ENCODE data around the gene MTMR2. TPM values are rescaled to one million over a fixed set of nuclear protein-coding genes. Genes with fewer than 3 reads are reported as not detected.

MTMR2 gene
- polyA plus RNA-seq (2012; rRNA removed), result 8.6 and 9.4 TPM in 2 replicates
- 12.3 and 12.9 TPM in 2 replicates for polyA plus RNA-seq (2012; cell fraction: cytosol; rRNA removed)
- 5.2 and 8.8 TPM in 2 replicates for polyA plus RNA-seq (2012; cell fraction: nucleus; rRNA removed)

DNA sequence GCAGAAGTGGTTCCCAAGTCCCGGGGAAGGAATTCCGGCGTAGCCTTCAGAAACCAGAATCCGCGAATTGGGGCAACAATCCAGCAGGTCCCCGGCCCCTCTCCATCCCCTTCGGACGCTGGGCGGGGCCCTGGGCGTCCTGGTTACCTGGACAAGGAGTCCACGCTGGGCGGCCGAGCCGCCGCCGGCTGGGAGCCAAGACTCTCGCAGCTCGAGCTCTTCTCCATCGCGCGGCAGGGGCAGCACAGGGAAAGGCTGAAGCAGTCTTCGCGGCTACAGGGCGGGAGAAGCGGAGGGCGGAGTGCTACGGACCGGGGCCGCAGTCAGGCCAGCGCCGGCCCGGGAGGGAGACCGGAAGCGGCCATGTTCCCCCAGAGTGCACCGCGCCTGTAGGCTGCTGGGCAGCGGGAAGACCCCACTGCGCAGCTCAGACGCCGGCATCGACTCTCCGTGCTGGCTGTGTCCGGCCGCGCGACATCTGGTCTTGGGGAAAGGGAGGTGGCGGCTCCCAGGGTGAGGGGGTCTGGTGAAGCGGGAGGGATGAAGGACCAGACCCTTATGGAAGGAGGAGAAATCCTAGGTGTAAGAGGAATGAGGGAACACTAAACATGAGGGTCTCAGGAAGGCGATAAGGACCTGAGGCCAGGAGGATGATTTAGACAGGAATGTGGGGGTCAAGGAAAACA, at the start of gene MTMR2:
Gene MTMR2, minus strand, starts transcription at position 380 of the 686 bp plus-strand sequence. Its CDS starts 153 bp downstream, at position 227.
- Histone ChIP-seq H3K4me3 (ENCODE audit: low read depth in 2 of 2, low read length in 1 of 2) (peak within 1 kb of the TSS; percentile 94 to 97), H2AFZ (ENCODE audit: low read depth) (peak within 1 kb of the TSS; percentile 94), H3K27me3 (ENCODE audit: insufficient read depth) (no peaks in the 10 kb centered on the region), H3K9ac (peak within 1 kb of the TSS; percentile 97), H3K9me2 (no peaks in the 10 kb centered on the region), H3K27ac (ENCODE audit: low read depth in 2 of 2, low read length in 1 of 2) (peak within 1 kb of the TSS; percentile 90 to 97), H3F3A (replicated peaks; ENCODE audit: insufficient read depth) (peaks cover 4% of the 10 kb centered on the region), H3K4me1 (ENCODE audit: control insufficient read depth in 1 of 2, insufficient read depth in 2 of 2, low read depth in 1 of 2, low read length in 1 of 2) (peaks cover 0 to 11% of the 10 kb centered on the region in 2 experiments; a peak in 3 of 4 replicates), H3K79me2 (ENCODE audit: insufficient read depth) (peaks cover 69% of the 10 kb centered on the region), H3K36me3 (replicated peaks in 1 of 2; ENCODE audit: control insufficient read depth in 1 of 2, insufficient read depth in 2 of 2, low read length in 1 of 2) (peaks cover 0 to 9% of the 10 kb centered on the region in 2 experiments), H4K20me1 (ENCODE audit: insufficient read depth) (no peaks in the 10 kb centered on the region), H3K9me3 (no peaks in the 10 kb centered on the region), H3K4me2 (peak within 1 kb of the TSS; percentile 92)
- under 1% methylated on average over 26 of the region's 49 CpGs for WGBS (ENCODE audit: low lambda C conversion rate)
- CTCF ChIA-PET, result interaction anchor here (1.9 to 2.2 kb wide), 2 partner anchors 88 to 419 kb away, joined by 6 to 7 read pairs; partner anchors contain the start of gene MAML2
- POLR2A ChIA-PET, result no interaction called here
- DNase-seq, result peak; percentile 90
- TF ChIP-seq, protein P1, sequence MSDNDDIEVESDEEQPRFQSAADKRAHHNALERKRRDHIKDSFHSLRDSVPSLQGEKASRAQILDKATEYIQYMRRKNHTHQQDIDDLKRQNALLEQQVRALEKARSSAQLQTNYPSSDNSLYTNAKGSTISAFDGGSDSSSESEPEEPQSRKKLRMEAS (IDR thresholded peaks at IDR 0.05; ENCODE audit: low read depth), result peak; percentile 90
- TF ChIP-seq, protein P2, sequence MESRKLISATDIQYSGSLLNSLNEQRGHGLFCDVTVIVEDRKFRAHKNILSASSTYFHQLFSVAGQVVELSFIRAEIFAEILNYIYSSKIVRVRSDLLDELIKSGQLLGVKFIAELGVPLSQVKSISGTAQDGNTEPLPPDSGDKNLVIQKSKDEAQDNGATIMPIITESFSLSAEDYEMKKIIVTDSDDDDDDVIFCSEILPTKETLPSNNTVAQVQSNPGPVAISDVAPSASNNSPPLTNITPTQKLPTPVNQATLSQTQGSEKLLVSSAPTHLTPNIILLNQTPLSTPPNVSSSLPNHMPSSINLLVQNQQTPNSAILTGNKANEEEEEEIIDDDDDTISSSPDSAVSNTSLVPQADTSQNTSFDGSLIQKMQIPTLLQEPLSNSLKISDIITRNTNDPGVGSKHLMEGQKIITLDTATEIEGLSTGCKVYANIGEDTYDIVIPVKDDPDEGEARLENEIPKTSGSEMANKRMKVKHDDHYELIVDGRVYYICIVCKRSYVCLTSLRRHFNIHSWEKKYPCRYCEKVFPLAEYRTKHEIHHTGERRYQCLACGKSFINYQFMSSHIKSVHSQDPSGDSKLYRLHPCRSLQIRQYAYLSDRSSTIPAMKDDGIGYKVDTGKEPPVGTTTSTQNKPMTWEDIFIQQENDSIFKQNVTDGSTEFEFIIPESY (IDR thresholded peaks at IDR 0.05; ENCODE audit: borderline replicate concordance, low read depth), result no peak
- no peak; the same call in 1 of the 2 replicates for TF ChIP-seq FOSL2 (IDR thresholded peaks at IDR 0.05; ENCODE audit: borderline replicate concordance, low read depth)
- peak; percentile 84 for TF ChIP-seq GABPA (IDR thresholded peaks at IDR 0.05; ENCODE audit: low read depth)
- TF ChIP-seq MXI1 (IDR thresholded peaks at IDR 0.05; ENCODE audit: low read depth, low read length), result peak; percentile 79
- TF ChIP-seq POLR2AphosphoS5 (IDR thresholded peaks at IDR 0.05; ENCODE audit: low read depth, low read length), result peak; percentile 98
- TF ChIP-seq RAD21 (IDR thresholded peaks at IDR 0.05; ENCODE audit: low read length), result no peak
- TF ChIP-seq TCF12 (IDR thresholded peaks at IDR 0.05), result peak; percentile 16; the same call in 1 of the 2 replicates
- TF ChIP-seq, protein P3, sequence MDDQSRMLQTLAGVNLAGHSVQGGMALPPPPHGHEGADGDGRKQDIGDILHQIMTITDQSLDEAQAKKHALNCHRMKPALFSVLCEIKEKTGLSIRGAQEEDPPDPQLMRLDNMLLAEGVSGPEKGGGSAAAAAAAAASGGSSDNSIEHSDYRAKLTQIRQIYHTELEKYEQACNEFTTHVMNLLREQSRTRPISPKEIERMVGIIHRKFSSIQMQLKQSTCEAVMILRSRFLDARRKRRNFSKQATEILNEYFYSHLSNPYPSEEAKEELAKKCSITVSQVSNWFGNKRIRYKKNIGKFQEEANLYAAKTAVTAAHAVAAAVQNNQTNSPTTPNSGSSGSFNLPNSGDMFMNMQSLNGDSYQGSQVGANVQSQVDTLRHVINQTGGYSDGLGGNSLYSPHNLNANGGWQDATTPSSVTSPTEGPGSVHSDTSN (IDR thresholded peaks at IDR 0.05), result no peak
- peak; percentile 97 for TF ChIP-seq YY1 (IDR thresholded peaks at IDR 0.05; ENCODE audit: low read depth)
- TF ChIP-seq MEF2A (IDR thresholded peaks at IDR 0.05; ENCODE audit: borderline replicate concordance, low read depth), result no peak
- TF ChIP-seq CHD2 (IDR thresholded peaks at IDR 0.05; ENCODE audit: low read length, partially characterized antibody), result peak; percentile 68
- no peak for TF ChIP-seq RCOR1 (IDR thresholded peaks at IDR 0.05; ENCODE audit: low read length)
- no peak for TF ChIP-seq EZH2phosphoT487 (IDR thresholded peaks at IDR 0.05; ENCODE audit: borderline replicate concordance, low read depth)
- TF ChIP-seq EP300 (IDR thresholded peaks at IDR 0.05; ENCODE audit: borderline replicate concordance in 1 of 2, low read depth in 1 of 2, low read length in 1 of 2), result peak in 1 of 2 experiments; percentile 20; a peak in 1 of 4 replicates
- TF ChIP-seq NFIC (IDR thresholded peaks at IDR 0.05; ENCODE audit: borderline replicate concordance), result peak; percentile 30; the same call in 1 of the 2 replicates
- TF ChIP-seq, protein P4, sequence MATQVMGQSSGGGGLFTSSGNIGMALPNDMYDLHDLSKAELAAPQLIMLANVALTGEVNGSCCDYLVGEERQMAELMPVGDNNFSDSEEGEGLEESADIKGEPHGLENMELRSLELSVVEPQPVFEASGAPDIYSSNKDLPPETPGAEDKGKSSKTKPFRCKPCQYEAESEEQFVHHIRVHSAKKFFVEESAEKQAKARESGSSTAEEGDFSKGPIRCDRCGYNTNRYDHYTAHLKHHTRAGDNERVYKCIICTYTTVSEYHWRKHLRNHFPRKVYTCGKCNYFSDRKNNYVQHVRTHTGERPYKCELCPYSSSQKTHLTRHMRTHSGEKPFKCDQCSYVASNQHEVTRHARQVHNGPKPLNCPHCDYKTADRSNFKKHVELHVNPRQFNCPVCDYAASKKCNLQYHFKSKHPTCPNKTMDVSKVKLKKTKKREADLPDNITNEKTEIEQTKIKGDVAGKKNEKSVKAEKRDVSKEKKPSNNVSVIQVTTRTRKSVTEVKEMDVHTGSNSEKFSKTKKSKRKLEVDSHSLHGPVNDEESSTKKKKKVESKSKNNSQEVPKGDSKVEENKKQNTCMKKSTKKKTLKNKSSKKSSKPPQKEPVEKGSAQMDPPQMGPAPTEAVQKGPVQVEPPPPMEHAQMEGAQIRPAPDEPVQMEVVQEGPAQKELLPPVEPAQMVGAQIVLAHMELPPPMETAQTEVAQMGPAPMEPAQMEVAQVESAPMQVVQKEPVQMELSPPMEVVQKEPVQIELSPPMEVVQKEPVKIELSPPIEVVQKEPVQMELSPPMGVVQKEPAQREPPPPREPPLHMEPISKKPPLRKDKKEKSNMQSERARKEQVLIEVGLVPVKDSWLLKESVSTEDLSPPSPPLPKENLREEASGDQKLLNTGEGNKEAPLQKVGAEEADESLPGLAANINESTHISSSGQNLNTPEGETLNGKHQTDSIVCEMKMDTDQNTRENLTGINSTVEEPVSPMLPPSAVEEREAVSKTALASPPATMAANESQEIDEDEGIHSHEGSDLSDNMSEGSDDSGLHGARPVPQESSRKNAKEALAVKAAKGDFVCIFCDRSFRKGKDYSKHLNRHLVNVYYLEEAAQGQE (IDR thresholded peaks at IDR 0.05; ENCODE audit: low read depth, low read length), result no peak
- TF ChIP-seq GATA2 (CRISPR knock-in tag; IDR thresholded peaks at IDR 0.05), result no peak
- peak; percentile 62; the same call in 1 of the 2 replicates for TF ChIP-seq ELF1 (IDR thresholded peaks at IDR 0.05)
- no peak for TF ChIP-seq RFX5 (IDR thresholded peaks at IDR 0.05; ENCODE audit: low read length)
- TF ChIP-seq, protein P5, sequence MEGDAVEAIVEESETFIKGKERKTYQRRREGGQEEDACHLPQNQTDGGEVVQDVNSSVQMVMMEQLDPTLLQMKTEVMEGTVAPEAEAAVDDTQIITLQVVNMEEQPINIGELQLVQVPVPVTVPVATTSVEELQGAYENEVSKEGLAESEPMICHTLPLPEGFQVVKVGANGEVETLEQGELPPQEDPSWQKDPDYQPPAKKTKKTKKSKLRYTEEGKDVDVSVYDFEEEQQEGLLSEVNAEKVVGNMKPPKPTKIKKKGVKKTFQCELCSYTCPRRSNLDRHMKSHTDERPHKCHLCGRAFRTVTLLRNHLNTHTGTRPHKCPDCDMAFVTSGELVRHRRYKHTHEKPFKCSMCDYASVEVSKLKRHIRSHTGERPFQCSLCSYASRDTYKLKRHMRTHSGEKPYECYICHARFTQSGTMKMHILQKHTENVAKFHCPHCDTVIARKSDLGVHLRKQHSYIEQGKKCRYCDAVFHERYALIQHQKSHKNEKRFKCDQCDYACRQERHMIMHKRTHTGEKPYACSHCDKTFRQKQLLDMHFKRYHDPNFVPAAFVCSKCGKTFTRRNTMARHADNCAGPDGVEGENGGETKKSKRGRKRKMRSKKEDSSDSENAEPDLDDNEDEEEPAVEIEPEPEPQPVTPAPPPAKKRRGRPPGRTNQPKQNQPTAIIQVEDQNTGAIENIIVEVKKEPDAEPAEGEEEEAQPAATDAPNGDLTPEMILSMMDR (IDR thresholded peaks at IDR 0.05), result no peak
- TF ChIP-seq FOXM1 (IDR thresholded peaks at IDR 0.05; ENCODE audit: low read depth), result 0 out of 2 replicates have a peak, but pooled peaks have one; percentile 32
- TF ChIP-seq, protein P6, sequence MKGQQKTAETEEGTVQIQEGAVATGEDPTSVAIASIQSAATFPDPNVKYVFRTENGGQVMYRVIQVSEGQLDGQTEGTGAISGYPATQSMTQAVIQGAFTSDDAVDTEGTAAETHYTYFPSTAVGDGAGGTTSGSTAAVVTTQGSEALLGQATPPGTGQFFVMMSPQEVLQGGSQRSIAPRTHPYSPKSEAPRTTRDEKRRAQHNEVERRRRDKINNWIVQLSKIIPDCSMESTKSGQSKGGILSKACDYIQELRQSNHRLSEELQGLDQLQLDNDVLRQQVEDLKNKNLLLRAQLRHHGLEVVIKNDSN (IDR thresholded peaks at IDR 0.05; ENCODE audit: borderline replicate concordance, low read depth), result no peak
